H1 (cell line): Measurements from ENCODE around the gene IGFL2. TPM values are rescaled to one million over a fixed set of nuclear protein-coding genes. Genes with fewer than 3 reads are reported as not detected.
"Not testable (repeated sequence)": the region's sequence is repeated elsewhere in the genome, so short reads cannot be mapped to it uniquely, and the experiment has no call there.

Source experiments
- CTCF ChIA-PET: fragments of 300-600 bp; sonication (Branson Sonifier 250); formaldehyde crosslinking; loops from one replicate; lab custom pipeline; 2021; ENCODE audit not compliant: partially characterized antibody; lab: Charles Lee
- POLR2A ChIA-PET: fragments of 300-600 bp; sonication (Branson Sonifier 250); formaldehyde crosslinking; loops from one replicate; lab custom pipeline; 2021; ENCODE audit warnings: inconsistent platforms; ENCODE audit not compliant: partially characterized antibody; lab: Charles Lee
- DNase-seq, 2 experiments: peaks; one replicate each; pipeline versions ENCODE4 v3.0.0 to v3.0.0-alpha.2; 2010 to 2022; ENCODE audit warnings: low spot score in 2 of 2, low read depth in 1 of 2, mixed read lengths in 1 of 2
- FAIRE-seq: peaks from 2 replicates; lab custom pipeline; 2011; peaks lifted over from hg19 to GRCh38; lab: Jason Lieb, UNC
- H2AFZ ChIP-seq: 2 replicates; pipeline ENCODE4 v1.8.1; 2012; ENCODE audit warnings: low read length, inconsistent platforms
- H2AK5ac ChIP-seq: 2 replicates; pipeline ENCODE4 v1.6.1; 2013; ENCODE audit warnings: low read depth, low read length
- H2BK120ac ChIP-seq: replicated peaks from 2 replicates; pipeline ENCODE3; 2013; ENCODE audit warnings: low read depth, low read length, inconsistent platforms
- H2BK12ac ChIP-seq: 2 replicates; pipeline ENCODE4 v1.6.1; 2013; ENCODE audit warnings: low read depth, low read length
- H2BK15ac ChIP-seq: 2 replicates; pipeline ENCODE4 v1.6.1; 2013; ENCODE audit warnings: low read length
- H2BK20ac ChIP-seq: 2 replicates; pipeline ENCODE4 v1.6.1; 2013; ENCODE audit warnings: low read length
- H2BK5ac ChIP-seq: 2 replicates; pipeline ENCODE4 v1.6.1; 2013; ENCODE audit warnings: low read depth, low read length
- H3K14ac ChIP-seq: 2 replicates; pipeline ENCODE4 v1.6.1; 2013; ENCODE audit warnings: inconsistent platforms; ENCODE audit not compliant: insufficient read length
- H3K18ac ChIP-seq: 2 replicates; pipeline ENCODE4 v1.6.1; 2013; ENCODE audit warnings: low read length; ENCODE audit errors: extremely low read depth
- H3K23ac ChIP-seq: 2 replicates; pipeline ENCODE4 v1.6.1; 2013; ENCODE audit warnings: inconsistent platforms; ENCODE audit not compliant: insufficient read length
- H3K23me2 ChIP-seq: 2 replicates; pipeline ENCODE4 v1.6.1; 2013; ENCODE audit warnings: low read depth, low read length
- H3K27ac ChIP-seq: 2 replicates; pipeline ENCODE4 v1.6.1; 2011; ENCODE audit warnings: low read depth, low read length, inconsistent platforms
- H3K27me3 ChIP-seq, 4 experiments: replicated peaks in 1 of 4; 1 replicate in 1 of 4; 2 replicates in 3 of 4; pipeline versions ENCODE4 v1.6.1 to v1.8.1; 2011 to 2013; ENCODE audit warnings: low read length in 3 of 4, mild to moderate bottlenecking in 3 of 4, inconsistent platforms in 2 of 4, mixed read lengths in 2 of 4, moderate library complexity in 1 of 4; ENCODE audit not compliant: control insufficient read depth in 3 of 4, insufficient read depth in 3 of 4; ENCODE audit errors: extremely low read depth in 1 of 4
- H3K36me3 ChIP-seq, 4 experiments: 2 replicates each; pipeline versions ENCODE4 v1.6.1 to v1.8.1; 2011 to 2013; ENCODE audit warnings: mild to moderate bottlenecking in 4 of 4, low read length in 3 of 4, moderate library complexity in 2 of 4, control low read depth in 1 of 4, inconsistent platforms in 1 of 4; ENCODE audit not compliant: insufficient read depth in 4 of 4, control insufficient read depth in 2 of 4
- H3K4ac ChIP-seq: replicated peaks from 2 replicates; pipeline ENCODE3; 2013; ENCODE audit warnings: low read length, low read depth, mixed read lengths, inconsistent platforms; ENCODE audit not compliant: insufficient read length
- H3K4me1 ChIP-seq, 4 experiments: replicated peaks in 1 of 4; 1 replicate in 1 of 4; 2 replicates in 3 of 4; pipeline versions ENCODE4 v1.6.1 to v1.8.1; 2011 to 2013; ENCODE audit warnings: low read length in 3 of 4, inconsistent platforms in 2 of 4, mixed read lengths in 1 of 4; ENCODE audit not compliant: insufficient read depth in 4 of 4, control insufficient read depth in 3 of 4
- H3K4me2 ChIP-seq, 2 experiments: 2 replicates each; pipeline versions ENCODE4 v1.6.1 to v1.8.1; 2011 to 2013; ENCODE audit warnings: low read depth in 2 of 2, low read length in 2 of 2, control low read depth in 1 of 2, inconsistent platforms in 1 of 2, mild to moderate bottlenecking in 1 of 2; ENCODE audit not compliant: insufficient read depth in 1 of 2
- H3K4me3 ChIP-seq, 4 experiments: fragments of 200-600, 300-600 bp in 1 of 4; sonication (generic), shearing (Covaris generic), sonication (Bioruptor Twin) in 1 of 4; 2 replicates each; pipeline versions ENCODE4 v1.5.1 to v1.8.1; 2011 to 2016; ENCODE audit warnings: low read length in 4 of 4, low read depth in 3 of 4, control low read depth in 2 of 4, inconsistent platforms in 2 of 4, mild to moderate bottlenecking in 2 of 4, mixed read lengths in 1 of 4, moderate library complexity in 1 of 4; ENCODE audit not compliant: insufficient read depth in 2 of 4; ENCODE audit errors: extremely low read depth in 1 of 4
- H3K56ac ChIP-seq: replicated peaks from 2 replicates; pipeline ENCODE3; 2013; ENCODE audit warnings: low read depth, mild to moderate bottlenecking, mixed read lengths, low read length, inconsistent platforms; ENCODE audit not compliant: insufficient read length
- H3K79me1 ChIP-seq: 2 replicates; pipeline ENCODE4 v1.6.1; 2013; ENCODE audit warnings: low read depth, low read length, control low read depth
- H3K79me2 ChIP-seq, 2 experiments: 2 replicates each; pipeline versions ENCODE4 v1.6.1 to v1.8.1; 2012 to 2013; ENCODE audit warnings: low read length in 2 of 2, mild to moderate bottlenecking in 2 of 2, inconsistent platforms in 1 of 2; ENCODE audit not compliant: insufficient read depth in 2 of 2, control insufficient read depth in 1 of 2
- H3K9ac ChIP-seq, 4 experiments: replicated peaks in 1 of 4; 1 replicate in 1 of 4; 2 replicates in 3 of 4; pipeline versions ENCODE4 v1.6.1 to v1.8.1; 2011 to 2013; ENCODE audit warnings: low read depth in 3 of 4, low read length in 3 of 4, control low read depth in 2 of 4, mild to moderate bottlenecking in 2 of 4, moderate library complexity in 2 of 4, inconsistent platforms in 1 of 4; ENCODE audit errors: extremely low read depth in 1 of 4
- H3K9me3 ChIP-seq, 2 experiments: 2 replicates each; pipeline versions ENCODE4 v1.6.1 to v1.8.1; 2012 to 2013; ENCODE audit warnings: mild to moderate bottlenecking in 2 of 2, moderate library complexity in 2 of 2, control low read depth in 1 of 2, inconsistent platforms in 1 of 2, low read depth in 1 of 2, low read length in 1 of 2, mixed read lengths in 1 of 2; ENCODE audit not compliant: insufficient read depth in 2 of 2
- H4K20me1 ChIP-seq, 2 experiments: replicated peaks in 1 of 2; 2 replicates each; pipeline versions ENCODE3 to v1.8.1; 2011 to 2013; ENCODE audit warnings: inconsistent platforms in 2 of 2, low read length in 2 of 2, mild to moderate bottlenecking in 1 of 2; ENCODE audit not compliant: insufficient read depth in 2 of 2, control insufficient read depth in 1 of 2
- H4K5ac ChIP-seq: 2 replicates; pipeline ENCODE4 v1.6.1; 2013; ENCODE audit warnings: low read length, low read depth, mixed read lengths, inconsistent platforms; ENCODE audit not compliant: insufficient read length
- H4K8ac ChIP-seq: 2 replicates; pipeline ENCODE4 v1.8.0; 2013; ENCODE audit warnings: mild to moderate bottlenecking, moderate library complexity, low read length, inconsistent platforms; ENCODE audit not compliant: insufficient read depth; ENCODE audit errors: extremely low read depth
- H4K91ac ChIP-seq: replicated peaks from 2 replicates; pipeline ENCODE3; 2013; ENCODE audit warnings: low read length, mixed read lengths, inconsistent platforms; ENCODE audit not compliant: insufficient read length
- WGBS, 2 experiments: shearing (Covaris generic) in 1 of 2; methylation state at CpG; one replicate each; pipeline versions ENCODE4 v1.1.6 to v1.1.7; 2013 to 2015; ENCODE audit warnings: low lambda C conversion rate in 2 of 2, mixed read lengths in 2 of 2, inconsistent platforms in 1 of 2, low coverage in 1 of 2, missing lambda C conversion rate in 1 of 2; ENCODE audit not compliant: insufficient replicate concordance in 2 of 2, insufficient coverage in 1 of 2, insufficient read length in 1 of 2; ENCODE audit errors: extremely low coverage in 1 of 2, missing lambda C conversion rate in 1 of 2; 5-methylcytosine and 5-hydroxymethylcytosine counted together
- polyA plus RNA-seq, 7 experiments: library from polyadenylated mRNA; depleted of rRNA in 3 of 7; stranded (reverse) in 5 of 7; unstranded in 2 of 7; fragments of >200 nt in 5 of 7; fragments of 200-250 nt in 2 of 7; gene quantifications; 1 replicate in 5 of 7; 2 replicates in 1 of 7; 4 replicates in 1 of 7; pipeline versions ENCODE4 v1.2.1 to v1.2.3, GENCODE V29; 2011 to 2013; ENCODE audit warnings: missing spikeins in 2 of 7, mixed read lengths in 2 of 7
- total RNA-seq: library from RNA; stranded (reverse); fragmentation: NEBNext Ultra II Directional; extraction: Animal tissue kit (Norgen Biotek cat#: 25700); gene quantifications from 2 replicates; pipeline ENCODE4 v1.2.1, GENCODE V29; 2021

IGFL2 gene
- total and polyA plus RNA-seq, 2 of the 8 experiments (the other 6 are each of a cell fraction or from before 2014, with no cell fraction given) = not detected

GRCh38 chr19:46195919-46196318 is 47.9 kb downstream of the IGFL2 start:
- not testable (repeated sequence) for H2BK5ac ChIP-seq, H3K27me3 ChIP-seq, H3K14ac ChIP-seq, H3K9ac ChIP-seq, H3K4ac ChIP-seq, H3K27ac ChIP-seq, H4K8ac ChIP-seq, DNase-seq, H4K20me1 ChIP-seq, H2BK120ac ChIP-seq, H4K5ac ChIP-seq, H2BK12ac ChIP-seq, H3K79me2 ChIP-seq, H3K4me3 ChIP-seq, H3K36me3 ChIP-seq, FAIRE-seq, H3K23ac ChIP-seq, H3K18ac ChIP-seq, H3K79me1 ChIP-seq, H2BK15ac ChIP-seq, H2AK5ac ChIP-seq, H2AFZ ChIP-seq, H3K4me1 ChIP-seq, H3K4me2 ChIP-seq, H4K91ac ChIP-seq, H3K56ac ChIP-seq, H3K9me3 ChIP-seq, H2BK20ac ChIP-seq, H3K23me2 ChIP-seq
- 90% methylated on average over 5 of the region's 7 CpGs; no CpG with 5 or more reads in 1 of the 2 experiments for WGBS, 2 experiments
- POLR2A ChIA-PET = interaction anchor here (0.9 kb wide), 1 partner anchor 64 kb away, joined by 3 read pairs; no protein-coding TSS in a partner anchor
- CTCF ChIA-PET = interaction anchor here (0.8 to 1.8 kb wide), 6 partner anchors 67 to 119 kb away, joined by 3 to 6 read pairs (median 5); no protein-coding TSS in a partner anchor
